PC-3 (cell line): ENCODE data around the gene DTL.

ENCODE experiments used
- EZH2 ChIP-seq: fragments of 300-600 bp; sonication (generic); IDR thresholded peaks from one replicate; pipeline ENCODE4 v1.6.1; 2017; ENCODE audit warnings: antibody characterized with exemption, mild to moderate bottlenecking, low read length; ENCODE audit not compliant: unreplicated experiment
- EZH2phosphoT487 ChIP-seq: fragments of 300-600 bp; sonication (generic); IDR thresholded peaks from 2 replicates; pipeline ENCODE4 v1.6.1; 2018; ENCODE audit warnings: mild to moderate bottlenecking, antibody characterized with exemption, low read length, borderline replicate concordance
- TF ChIP-seq, protein P1 (sequence below): fragments of 300-600 bp; sonication (generic); conservative IDR thresholded peaks from 2 replicates; pipeline ENCODE4 v1.5.1; 2017; ENCODE audit warnings: antibody characterized with exemption, low read depth, mild to moderate bottlenecking, low read length

- TF ChIP-seq EZH2phosphoT487, result no peak
- TF ChIP-seq, protein P1, sequence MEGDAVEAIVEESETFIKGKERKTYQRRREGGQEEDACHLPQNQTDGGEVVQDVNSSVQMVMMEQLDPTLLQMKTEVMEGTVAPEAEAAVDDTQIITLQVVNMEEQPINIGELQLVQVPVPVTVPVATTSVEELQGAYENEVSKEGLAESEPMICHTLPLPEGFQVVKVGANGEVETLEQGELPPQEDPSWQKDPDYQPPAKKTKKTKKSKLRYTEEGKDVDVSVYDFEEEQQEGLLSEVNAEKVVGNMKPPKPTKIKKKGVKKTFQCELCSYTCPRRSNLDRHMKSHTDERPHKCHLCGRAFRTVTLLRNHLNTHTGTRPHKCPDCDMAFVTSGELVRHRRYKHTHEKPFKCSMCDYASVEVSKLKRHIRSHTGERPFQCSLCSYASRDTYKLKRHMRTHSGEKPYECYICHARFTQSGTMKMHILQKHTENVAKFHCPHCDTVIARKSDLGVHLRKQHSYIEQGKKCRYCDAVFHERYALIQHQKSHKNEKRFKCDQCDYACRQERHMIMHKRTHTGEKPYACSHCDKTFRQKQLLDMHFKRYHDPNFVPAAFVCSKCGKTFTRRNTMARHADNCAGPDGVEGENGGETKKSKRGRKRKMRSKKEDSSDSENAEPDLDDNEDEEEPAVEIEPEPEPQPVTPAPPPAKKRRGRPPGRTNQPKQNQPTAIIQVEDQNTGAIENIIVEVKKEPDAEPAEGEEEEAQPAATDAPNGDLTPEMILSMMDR, result no peak
- no peak for TF ChIP-seq EZH2
Observed at GRCh38 chr1:212042436-212042835, 6.9 kb downstream of the DTL start.
